GM12874 (cell line): Measurements from ENCODE around the gene NOL7.

Experiments
- TF ChIP-seq, protein P1 (sequence below): IDR thresholded peaks from 2 replicates; pipeline ENCODE4 v1.5.1; 2011; ENCODE audit warnings: low read depth, mild to moderate bottlenecking, control low read depth, low read length, moderate library complexity; ENCODE audit not compliant: insufficient read depth

NOL7 gene

DNA sequence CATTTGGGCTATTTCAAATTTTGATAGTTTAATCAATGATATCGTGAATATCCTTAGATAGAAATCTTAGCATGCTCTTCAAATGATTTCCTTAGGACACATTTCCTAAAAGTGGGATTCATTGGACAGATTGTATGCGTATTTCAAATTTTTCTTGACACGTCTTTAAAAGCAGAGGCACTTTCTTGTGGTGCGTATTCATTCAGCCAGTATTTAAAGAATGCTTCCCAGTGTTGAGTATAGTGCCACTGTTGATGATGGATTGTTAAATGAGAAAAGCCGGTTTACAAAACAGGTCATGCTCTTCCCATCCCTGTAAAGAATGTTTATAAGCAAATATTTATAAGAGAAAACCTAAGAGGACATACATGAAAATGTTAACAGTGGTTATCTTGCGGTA is 15.1 kb upstream of the NOL7 start:
- TF ChIP-seq, protein P1, sequence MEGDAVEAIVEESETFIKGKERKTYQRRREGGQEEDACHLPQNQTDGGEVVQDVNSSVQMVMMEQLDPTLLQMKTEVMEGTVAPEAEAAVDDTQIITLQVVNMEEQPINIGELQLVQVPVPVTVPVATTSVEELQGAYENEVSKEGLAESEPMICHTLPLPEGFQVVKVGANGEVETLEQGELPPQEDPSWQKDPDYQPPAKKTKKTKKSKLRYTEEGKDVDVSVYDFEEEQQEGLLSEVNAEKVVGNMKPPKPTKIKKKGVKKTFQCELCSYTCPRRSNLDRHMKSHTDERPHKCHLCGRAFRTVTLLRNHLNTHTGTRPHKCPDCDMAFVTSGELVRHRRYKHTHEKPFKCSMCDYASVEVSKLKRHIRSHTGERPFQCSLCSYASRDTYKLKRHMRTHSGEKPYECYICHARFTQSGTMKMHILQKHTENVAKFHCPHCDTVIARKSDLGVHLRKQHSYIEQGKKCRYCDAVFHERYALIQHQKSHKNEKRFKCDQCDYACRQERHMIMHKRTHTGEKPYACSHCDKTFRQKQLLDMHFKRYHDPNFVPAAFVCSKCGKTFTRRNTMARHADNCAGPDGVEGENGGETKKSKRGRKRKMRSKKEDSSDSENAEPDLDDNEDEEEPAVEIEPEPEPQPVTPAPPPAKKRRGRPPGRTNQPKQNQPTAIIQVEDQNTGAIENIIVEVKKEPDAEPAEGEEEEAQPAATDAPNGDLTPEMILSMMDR, result no peak

DNA sequence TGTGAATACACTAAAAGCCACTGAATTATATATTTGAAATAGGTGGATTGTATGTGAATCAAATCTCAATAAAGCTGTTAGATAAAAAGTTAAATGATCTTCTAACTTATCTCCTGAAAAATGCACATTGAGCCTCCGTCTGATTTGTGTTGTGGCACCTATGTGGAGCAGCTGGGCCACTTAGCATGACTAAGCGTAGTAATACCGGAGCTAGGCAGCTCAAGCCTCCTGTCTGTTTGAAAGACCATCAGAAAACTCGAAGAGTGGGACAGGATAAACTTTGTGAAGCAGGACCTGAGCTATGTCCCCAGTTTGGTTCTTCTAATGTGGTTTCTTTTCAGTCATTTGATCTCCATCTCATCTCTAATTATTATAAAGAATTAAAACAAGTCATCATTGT is 11.0 kb upstream of the NOL7 start:
- TF ChIP-seq, protein P1, result no peak

DNA sequence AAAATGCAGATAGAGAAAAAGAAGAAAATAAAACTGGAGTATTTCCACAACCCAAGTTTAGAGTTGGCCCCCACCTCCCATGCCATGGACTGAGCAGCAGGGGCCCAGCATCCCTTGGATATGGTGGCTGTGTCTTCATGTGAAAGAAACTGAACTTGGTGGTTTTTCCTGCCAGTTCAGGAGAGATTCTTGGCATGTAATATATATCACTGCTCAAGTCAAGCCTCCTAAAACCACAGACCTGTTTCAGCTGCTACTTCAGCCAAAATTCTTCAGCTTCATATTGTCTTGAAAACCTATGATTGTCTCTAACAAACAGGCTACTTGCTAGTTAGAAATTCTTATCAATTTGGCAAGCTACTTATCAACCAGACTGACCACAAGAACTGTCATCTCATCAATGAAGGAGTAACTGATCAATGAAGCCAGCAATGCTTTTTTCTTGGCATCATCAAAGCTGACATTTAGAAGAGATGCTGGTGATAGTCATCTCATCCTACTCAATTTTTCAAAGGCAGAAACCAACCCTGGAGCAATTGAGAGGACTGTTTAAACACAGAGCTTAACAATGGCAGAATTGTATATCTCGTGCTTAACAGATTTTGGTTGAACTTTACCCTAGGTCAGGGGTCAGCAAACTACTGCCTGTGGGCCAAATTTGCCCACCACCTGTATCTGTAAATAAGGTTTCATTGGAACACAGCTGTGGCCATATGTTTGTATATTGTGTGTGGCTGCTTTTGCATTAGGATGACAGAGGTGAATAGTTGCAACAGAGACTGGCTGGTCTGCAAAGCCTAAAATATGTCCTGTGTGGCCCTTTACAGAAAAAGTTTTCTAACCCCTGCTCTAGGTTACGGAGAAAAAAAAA is 10.4 kb upstream of the NOL7 start:
- TF ChIP-seq, protein P1, result no peak

DNA sequence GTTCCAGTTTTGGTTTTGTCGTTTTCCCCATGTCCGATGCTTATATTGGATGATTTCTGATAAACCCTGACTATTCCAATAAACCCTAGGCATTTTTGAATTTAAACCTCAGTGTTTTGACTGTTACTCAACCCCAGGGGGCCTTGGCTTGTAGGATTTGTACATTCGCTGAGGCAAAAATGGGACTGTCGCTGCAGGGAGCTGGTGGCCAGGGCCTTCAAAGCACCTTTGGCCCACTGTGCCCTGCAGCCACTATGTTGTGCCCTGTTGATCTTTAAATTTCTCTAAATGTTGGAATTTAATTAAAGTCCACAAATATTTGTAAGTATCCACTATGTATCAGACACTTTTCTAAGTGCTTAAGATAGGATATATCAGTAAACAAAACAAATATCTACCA is 9.5 kb upstream of the NOL7 start:
- TF ChIP-seq, protein P1, result no peak

DNA sequence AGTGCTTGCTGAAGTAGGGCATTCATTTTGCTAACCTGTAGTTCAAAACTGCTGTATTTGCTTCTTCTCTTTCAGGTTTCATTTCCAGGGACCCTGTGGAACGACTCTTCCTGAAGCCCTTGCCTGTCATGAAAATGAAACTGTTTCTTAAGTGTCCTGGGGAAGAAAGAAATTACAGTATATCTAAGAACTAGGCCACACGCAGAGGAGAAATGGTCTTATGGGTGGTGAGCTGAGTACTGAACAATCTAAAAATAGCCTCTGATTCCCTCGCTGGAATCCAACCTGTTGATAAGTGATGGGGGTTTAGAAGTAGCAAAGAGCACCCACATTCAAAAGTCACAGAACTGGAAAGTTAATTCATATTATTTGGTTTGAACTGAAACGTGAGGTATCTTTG is 3.4 kb upstream of the NOL7 start:
- TF ChIP-seq, protein P1, result no peak

DNA sequence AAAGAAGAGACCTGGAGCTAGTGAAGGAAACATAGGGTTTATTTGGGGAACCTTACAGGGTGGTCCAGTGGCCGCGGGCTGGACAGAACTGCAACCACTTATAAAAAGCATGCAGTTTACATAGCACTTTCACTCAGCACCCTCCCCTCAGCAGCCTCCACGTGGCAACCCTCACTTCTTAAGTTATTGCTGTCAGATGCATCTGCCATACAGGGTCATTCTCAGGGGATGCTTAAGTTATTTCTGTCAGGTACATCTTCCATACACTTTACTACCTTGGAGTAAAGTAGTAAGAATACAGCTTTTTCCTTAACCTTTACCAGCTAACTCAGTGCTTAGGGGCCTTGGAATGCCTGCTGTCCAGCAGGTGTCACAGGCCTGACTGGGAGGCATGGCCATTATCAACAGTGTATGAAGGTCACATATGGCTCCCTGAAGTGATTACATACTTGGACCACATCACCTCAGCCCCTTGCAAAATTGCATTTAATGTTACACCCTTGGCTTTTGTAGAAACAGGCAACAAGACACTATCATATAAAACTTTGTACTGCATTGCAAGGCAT is 2.0 kb upstream of the NOL7 start:
- TF ChIP-seq, protein P1, result no peak

DNA sequence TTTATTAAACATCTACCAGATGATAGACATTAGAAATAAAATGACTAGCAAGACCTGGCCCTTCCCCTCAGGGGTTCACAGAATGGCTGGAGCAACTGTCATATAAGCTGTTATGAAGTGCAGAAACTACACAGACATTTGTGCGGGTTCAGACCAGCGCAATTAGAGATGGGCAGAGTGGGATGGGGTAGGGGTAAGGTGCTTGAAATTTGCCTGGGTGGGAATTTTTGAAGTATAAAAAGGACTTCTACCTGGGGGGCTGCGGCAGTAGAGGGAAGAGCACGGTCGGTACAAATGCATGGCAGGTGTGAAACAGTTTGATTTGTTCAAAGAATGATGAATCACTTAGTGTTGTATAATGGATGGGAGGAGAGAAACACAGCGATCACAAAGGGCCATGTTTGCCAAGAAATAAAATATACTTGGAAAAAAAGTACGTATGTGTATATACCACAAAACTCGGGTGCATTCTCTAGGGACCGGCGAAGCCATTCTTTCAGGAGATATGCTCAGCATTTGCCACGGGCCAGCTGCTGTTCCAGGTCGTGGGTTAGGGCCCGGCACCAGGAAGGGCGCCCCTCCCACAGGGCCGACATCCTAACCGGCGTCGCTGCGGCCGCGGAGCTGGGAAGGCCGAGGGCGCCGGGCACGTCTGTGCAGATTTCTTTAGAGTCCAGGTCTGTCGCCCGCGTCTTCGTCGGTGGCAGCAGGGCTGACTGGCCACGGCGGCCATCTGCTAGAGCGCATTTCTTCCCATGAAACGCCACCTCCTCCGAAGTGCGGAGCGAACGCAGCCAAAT is 809 bp upstream of the NOL7 start:
- TF ChIP-seq, protein P1, result no peak
